ENCODE data around the gene PPIP5K2. TPM values are rescaled to one million over a fixed set of nuclear protein-coding genes. Genes with fewer than 3 reads are reported as not detected.

The PPIP5K2 gene
- total RNA-seq, 1 donor from 2014 or later = 57.8 TPM

DNA sequence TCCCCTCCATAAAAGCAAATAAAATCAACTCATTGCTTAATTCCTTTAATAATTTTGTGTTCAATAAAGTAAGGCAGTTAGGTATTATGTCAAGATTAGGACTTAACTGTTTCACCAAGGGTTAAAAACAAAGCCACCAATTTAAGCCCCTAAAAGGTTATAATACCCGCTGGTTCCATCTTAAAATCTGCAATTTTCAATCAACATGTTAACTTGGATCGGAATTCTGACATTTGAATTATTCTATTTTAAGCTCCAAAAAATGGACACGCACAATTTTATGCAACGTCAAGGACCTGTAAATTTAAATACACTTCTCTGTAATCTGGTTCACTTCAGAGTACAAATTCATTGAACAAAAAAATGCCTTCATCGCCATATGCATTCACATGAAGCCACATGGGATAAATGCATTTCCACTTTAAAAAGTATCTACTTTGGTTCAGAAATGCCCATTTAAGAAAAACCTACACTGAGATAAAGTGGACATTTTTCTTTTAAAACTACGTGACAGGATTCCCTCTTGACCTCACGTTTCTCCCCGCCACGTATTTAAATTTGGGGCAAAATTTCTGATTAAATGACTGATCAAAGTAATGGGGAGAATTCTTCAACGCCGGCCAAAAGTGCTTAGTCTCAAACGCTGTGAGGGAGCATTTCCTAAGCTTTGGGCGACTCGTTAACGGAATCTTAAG, 884 bp upstream of the PPIP5K2 start:
- Mint-ChIP-seq H3K9me3 (ENCODE audit: low read depth) (no peaks in the 10 kb centered on the region), H3K27ac (ENCODE audit: unreplicated experiment) (peak overlapping the region; percentile 99), H3K27me3 (ENCODE audit: low read depth) (no peaks in the 10 kb centered on the region), H3K4me3 (ENCODE audit: unreplicated experiment) (peak overlapping the region; percentile 92), H3K36me3 (ENCODE audit: low read depth) (no peaks in the 10 kb centered on the region), H3K4me1 (ENCODE audit: low read depth) (peaks cover 35% of the 10 kb centered on the region)
- no peak for DNase-seq (ENCODE audit: low spot score)
- TF ChIP-seq, protein P1, sequence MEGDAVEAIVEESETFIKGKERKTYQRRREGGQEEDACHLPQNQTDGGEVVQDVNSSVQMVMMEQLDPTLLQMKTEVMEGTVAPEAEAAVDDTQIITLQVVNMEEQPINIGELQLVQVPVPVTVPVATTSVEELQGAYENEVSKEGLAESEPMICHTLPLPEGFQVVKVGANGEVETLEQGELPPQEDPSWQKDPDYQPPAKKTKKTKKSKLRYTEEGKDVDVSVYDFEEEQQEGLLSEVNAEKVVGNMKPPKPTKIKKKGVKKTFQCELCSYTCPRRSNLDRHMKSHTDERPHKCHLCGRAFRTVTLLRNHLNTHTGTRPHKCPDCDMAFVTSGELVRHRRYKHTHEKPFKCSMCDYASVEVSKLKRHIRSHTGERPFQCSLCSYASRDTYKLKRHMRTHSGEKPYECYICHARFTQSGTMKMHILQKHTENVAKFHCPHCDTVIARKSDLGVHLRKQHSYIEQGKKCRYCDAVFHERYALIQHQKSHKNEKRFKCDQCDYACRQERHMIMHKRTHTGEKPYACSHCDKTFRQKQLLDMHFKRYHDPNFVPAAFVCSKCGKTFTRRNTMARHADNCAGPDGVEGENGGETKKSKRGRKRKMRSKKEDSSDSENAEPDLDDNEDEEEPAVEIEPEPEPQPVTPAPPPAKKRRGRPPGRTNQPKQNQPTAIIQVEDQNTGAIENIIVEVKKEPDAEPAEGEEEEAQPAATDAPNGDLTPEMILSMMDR (IDR thresholded peaks at IDR 0.05) = no peak

DNA sequence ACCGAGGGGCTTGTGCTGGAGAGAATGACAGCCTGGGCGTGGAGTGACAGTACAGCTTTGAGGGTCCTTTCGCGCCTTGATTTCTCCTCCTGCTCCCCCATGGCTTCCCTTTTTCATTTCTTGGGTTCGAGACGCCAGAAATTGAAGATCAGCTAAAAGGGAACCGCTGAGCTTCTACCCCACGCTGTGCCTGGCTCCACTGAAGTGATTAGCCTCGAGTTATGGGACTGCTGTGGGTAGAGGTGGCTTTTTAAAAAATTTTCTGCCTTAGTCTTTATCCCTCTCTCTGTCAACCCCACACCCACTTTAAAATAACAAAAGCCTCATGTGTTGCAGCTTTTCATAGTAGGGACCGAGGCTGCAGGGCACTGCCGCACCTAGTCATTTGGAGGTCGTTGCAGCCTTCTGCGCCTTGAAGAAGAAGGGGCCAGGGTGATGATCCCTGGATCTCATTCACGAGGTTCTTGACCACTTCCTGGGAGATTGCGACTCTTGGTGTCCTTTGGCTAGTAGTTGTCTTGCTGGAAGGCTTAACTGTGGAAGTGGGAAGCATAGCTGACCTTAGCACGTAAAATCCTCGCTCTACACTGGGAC, 603 bp downstream of the PPIP5K2 start:
- Mint-ChIP-seq H3K36me3 (ENCODE audit: low read depth) (no peaks in the 10 kb centered on the region), H3K4me1 (ENCODE audit: low read depth) (peaks cover 35% of the 10 kb centered on the region), H3K9me3 (ENCODE audit: low read depth) (no peaks in the 10 kb centered on the region), H3K4me3 (ENCODE audit: unreplicated experiment) (peak overlapping the region; percentile 92), H3K27ac (ENCODE audit: unreplicated experiment) (peak overlapping the region; percentile 99), H3K27me3 (ENCODE audit: low read depth) (no peaks in the 10 kb centered on the region)
- no peak for DNase-seq (ENCODE audit: low spot score)
- TF ChIP-seq, protein P1 (IDR thresholded peaks at IDR 0.05) = no peak

DNA sequence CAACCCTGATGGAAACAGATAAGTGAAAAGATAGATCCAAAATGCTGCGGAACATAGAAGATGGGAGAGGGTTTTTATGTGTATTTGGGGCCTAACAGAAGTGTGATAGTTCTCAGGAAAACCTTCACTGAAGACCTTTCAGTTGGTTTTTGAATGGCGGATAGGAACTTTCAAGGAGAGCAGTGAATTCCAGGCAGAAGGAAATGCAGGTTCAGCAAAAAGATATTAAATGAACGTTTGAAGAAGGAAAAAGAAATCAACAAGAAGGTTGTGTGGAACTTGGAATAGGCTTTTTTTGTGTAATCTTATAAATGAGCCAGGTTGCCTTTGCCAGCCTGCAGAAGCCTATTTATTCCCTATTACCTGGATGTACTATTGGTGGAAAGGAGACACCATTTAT, 2.1 kb downstream of the PPIP5K2 start:
- TF ChIP-seq, protein P1 (IDR thresholded peaks at IDR 0.05) = no peak
- no peak for DNase-seq (ENCODE audit: low spot score)
- Mint-ChIP-seq H3K4me3 (ENCODE audit: unreplicated experiment) (no peak overlapping the region), H3K36me3 (ENCODE audit: low read depth) (no peaks in the 10 kb centered on the region), H3K27ac (ENCODE audit: unreplicated experiment) (peak overlapping the region; percentile 15), H3K9me3 (ENCODE audit: low read depth) (no peaks in the 10 kb centered on the region), H3K27me3 (ENCODE audit: low read depth) (no peaks in the 10 kb centered on the region), H3K4me1 (ENCODE audit: low read depth) (peaks cover 35% of the 10 kb centered on the region)

DNA sequence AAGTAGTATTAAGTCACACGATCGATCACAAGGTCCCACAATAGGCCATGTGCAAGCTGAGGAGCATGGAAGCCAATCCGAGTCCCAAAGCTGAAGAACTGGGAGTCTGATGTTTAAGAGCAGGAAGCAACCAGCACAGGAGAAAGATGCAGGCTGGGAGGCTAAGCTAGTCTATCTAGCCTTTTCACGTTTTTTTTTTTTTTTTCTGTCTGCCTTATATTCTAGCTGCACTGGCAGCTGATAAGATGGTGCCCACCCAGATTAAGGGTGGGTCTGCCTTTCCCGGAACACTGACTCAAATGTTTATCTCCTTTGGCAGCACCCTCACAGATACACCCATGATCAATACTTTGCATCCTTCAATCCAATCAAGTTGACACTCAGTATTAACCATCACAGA, 6.5 kb downstream of the PPIP5K2 start:
- H3K27me3 Mint-ChIP-seq (ENCODE audit: low read depth) = no peaks in the 10 kb centered on the region
- H3K27ac Mint-ChIP-seq (ENCODE audit: unreplicated experiment) = no peak overlapping the region
- H3K36me3 Mint-ChIP-seq (ENCODE audit: low read depth) = peaks cover 4% of the 10 kb centered on the region
- H3K4me1 Mint-ChIP-seq (ENCODE audit: low read depth) = peaks cover 17% of the 10 kb centered on the region
- H3K4me3 Mint-ChIP-seq (ENCODE audit: unreplicated experiment) = no peak overlapping the region
- no peak for DNase-seq (ENCODE audit: low spot score)
- H3K9me3 Mint-ChIP-seq (ENCODE audit: low read depth) = no peaks in the 10 kb centered on the region
- TF ChIP-seq, protein P1 (IDR thresholded peaks at IDR 0.05) = no peak

GRCh38 chr5:103127292-103127817, 7.3 kb downstream of the PPIP5K2 start:
- H3K27ac Mint-ChIP-seq (ENCODE audit: unreplicated experiment) = no peak overlapping the region
- H3K36me3 Mint-ChIP-seq (ENCODE audit: low read depth) = peaks cover 6% of the 10 kb centered on the region
- H3K9me3 Mint-ChIP-seq (ENCODE audit: low read depth) = no peaks in the 10 kb centered on the region
- TF ChIP-seq, protein P1 (IDR thresholded peaks at IDR 0.05) = no peak
- H3K4me3 Mint-ChIP-seq (ENCODE audit: unreplicated experiment) = no peak overlapping the region
- no peaks in the 10 kb centered on the region for H3K27me3 Mint-ChIP-seq (ENCODE audit: low read depth)
- peaks cover 9% of the 10 kb centered on the region for H3K4me1 Mint-ChIP-seq (ENCODE audit: low read depth)
- DNase-seq (ENCODE audit: low spot score) = no peak

All from chondrocyte (in vitro differentiated cells).